C4-2B (cell line): ENCODE data around the gene PLSCR5.

ENCODE experiments used
- H3K27ac ChIP-seq: fragments of 450-650 bp; 2 replicates; pipeline ENCODE4 v1.5.1; 2017
- ZFX ChIP-seq: fragments of 450-650 bp; IDR thresholded peaks from 2 replicates; pipeline ENCODE4 v1.6.1; 2017
- TF ChIP-seq, protein P1 (sequence below): fragments of 450-650 bp; conservative IDR thresholded peaks from 2 replicates; pipeline ENCODE4 v1.5.1; 2017; ENCODE audit warnings: mild to moderate bottlenecking

Gene PLSCR5

DNA sequence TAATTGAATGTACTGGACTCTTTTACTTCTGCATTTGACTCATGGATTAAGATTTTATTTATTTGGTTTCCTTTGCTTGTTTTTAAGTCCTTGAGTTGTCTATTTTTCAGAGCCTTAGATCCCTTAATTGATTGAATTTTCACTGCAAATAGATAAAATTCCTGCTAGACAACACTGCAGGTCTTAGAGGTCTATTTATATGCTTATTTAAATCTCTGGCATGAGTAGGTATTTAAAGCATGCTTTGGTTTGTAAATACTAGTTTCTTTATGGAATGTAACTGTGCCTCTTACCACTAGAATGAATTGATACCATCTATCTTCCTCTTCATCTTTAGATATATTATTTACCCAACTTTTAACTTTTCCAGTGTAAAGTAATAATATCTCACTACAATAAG, 20.0 kb downstream of the PLSCR5 start:
- H3K27ac ChIP-seq = no peak overlapping the region
- TF ChIP-seq, protein P1, sequence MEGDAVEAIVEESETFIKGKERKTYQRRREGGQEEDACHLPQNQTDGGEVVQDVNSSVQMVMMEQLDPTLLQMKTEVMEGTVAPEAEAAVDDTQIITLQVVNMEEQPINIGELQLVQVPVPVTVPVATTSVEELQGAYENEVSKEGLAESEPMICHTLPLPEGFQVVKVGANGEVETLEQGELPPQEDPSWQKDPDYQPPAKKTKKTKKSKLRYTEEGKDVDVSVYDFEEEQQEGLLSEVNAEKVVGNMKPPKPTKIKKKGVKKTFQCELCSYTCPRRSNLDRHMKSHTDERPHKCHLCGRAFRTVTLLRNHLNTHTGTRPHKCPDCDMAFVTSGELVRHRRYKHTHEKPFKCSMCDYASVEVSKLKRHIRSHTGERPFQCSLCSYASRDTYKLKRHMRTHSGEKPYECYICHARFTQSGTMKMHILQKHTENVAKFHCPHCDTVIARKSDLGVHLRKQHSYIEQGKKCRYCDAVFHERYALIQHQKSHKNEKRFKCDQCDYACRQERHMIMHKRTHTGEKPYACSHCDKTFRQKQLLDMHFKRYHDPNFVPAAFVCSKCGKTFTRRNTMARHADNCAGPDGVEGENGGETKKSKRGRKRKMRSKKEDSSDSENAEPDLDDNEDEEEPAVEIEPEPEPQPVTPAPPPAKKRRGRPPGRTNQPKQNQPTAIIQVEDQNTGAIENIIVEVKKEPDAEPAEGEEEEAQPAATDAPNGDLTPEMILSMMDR = no peak
- no peak for TF ChIP-seq ZFX

DNA sequence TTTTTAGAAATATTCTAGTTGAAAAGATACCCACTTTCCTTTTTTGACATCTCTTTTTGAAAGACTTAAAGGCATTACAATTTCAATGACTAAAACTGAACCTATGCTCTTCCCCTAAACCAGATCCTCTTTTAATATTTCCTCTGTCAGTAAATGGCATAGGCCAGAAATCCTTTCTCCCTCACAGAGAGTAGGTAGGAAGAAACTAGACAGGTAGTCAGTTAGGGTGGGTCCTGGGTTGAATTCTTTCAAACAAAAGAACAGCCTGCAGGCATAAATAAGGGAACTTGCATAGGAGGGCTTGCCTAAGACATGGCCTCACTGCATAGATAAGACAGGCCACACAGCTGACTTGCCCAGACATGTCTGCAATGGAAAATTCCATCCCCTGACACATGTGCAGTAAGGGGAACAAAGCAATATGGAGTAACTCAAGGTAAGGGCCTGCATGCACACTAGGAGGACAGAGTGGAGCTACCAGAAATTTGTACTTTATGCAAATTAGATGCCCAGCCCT, 23.1 kb downstream of the PLSCR5 start:
- H3K27ac ChIP-seq = no peak overlapping the region
- TF ChIP-seq ZFX = no peak
- TF ChIP-seq, protein P1 = no peak

DNA sequence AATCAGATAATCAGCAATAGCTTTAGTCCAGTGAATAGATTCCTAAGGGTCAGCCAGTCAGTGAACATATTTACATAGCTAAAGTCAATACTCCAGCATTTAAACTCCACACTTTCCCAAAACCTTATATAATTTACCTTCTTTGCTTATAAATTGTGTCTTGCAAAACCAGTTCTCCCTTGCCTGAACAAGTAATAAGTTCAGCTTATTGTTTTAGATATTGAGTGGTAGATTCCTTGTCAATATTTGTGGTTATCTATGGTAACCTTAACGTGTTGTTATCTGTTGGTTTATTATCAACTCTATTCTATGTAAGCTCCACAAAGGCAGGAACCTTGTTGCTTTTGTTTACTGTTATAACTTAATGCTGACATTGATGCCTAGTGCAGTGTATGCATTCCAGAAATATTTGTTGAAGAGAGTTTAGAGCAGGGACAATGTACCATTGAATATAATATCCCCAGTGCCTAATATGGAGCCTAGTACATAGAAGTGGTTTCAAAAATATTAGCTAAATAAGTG, 24.0 kb downstream of the PLSCR5 start:
- no peak overlapping the region for H3K27ac ChIP-seq
- TF ChIP-seq, protein P1 = no peak
- no peak for TF ChIP-seq ZFX

DNA sequence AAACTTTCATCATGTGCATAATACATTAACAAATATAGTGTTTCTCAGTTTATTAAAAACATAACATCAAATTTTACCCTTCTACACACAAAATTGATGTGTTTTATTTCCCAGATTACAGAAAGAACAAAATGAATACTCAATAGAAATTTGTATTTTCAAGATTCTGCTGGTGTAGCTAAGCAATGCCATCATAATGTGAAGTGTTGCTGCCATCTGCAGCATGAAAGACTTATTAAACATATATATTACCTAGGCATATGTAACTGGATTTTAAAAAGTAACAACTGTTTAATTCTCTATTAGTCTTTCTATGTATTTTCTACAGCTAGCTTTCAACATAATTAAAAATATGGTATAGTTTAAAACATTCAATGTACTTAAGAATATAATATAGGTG, 27.5 kb downstream of the PLSCR5 start:
- H3K27ac ChIP-seq = no peak overlapping the region
- TF ChIP-seq, protein P1 = peak; percentile 50
- no peak for TF ChIP-seq ZFX

DNA sequence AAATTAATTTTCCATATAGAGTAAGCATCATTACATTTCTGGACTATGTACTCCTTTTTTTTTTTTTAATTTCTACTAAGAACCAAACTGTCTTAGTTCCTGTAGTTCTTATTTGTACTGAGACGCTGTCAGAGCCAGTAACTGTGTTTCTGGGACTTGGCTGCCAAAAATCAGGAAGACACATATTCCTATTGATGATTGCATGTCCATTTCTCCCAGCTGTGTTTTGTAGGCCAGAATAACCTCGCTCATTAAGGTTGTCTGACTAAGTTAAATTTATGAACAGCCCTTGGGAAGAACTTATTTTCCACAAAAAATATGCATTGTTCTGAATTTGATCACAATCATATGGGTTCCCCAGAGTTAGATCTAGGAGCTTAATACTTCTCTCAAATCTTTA, 29.5 kb downstream of the PLSCR5 start:
- no peak for TF ChIP-seq ZFX
- TF ChIP-seq, protein P1 = no peak
- no peak overlapping the region for H3K27ac ChIP-seq

DNA sequence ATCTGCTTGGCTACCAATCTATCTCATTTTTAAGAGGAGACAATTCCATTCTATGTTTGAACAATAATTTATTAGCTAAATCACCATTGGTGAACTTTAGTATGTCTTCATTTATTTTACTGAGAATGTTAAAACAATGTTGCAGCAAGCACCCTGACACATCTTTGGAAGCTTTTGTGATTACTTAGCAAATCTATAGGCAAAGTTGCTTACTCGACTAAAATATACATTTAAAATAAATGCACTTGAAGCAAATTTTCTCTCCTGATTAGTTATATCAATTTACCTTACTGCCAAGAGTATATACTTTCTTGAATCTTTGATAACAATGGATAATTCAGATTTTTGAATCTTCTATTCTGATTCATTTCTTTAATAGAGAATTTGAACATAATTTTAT, 31.0 kb downstream of the PLSCR5 start:
- no peak for TF ChIP-seq ZFX
- TF ChIP-seq, protein P1 = no peak

DNA sequence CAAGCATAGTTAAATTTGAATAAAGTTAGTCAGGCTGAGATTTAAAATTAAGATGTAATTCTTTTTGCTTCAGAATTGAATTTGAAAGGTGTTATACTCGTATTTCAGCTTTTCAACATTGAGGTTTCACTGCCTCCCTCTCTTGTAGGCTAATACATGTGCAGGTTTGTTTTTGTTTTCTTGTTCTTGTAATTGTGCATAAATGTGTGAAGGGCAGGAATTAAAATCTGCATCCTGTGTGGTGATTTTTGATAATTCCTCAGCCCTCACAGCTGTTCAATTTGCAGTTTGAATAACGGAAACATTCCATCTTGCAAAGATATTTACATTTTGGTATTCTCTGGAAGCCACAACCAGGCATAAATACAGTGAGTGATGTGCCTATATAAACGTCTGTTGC, 35.8 kb downstream of the PLSCR5 start:
- TF ChIP-seq, protein P1 = no peak
- TF ChIP-seq ZFX = no peak
- H3K27ac ChIP-seq = no peak overlapping the region

More for the DNA sequence above, 31.0 kb downstream of the PLSCR5 start:
- H3K27ac ChIP-seq = no peak overlapping the region
